ENCODE results near the gene TUBB. TPM values are rescaled to one million over a fixed set of nuclear protein-coding genes. Genes with fewer than 3 reads are reported as not detected.

TUBB gene
- total and polyA plus RNA-seq, 9 of the 15 experiments (the other 6 are each of a cell fraction or from before 2014, with no cell fraction given): 971 to 2,870 (median 1,478) TPM

GRCh38 chr6:30744054-30744805, 24.1 kb downstream of the TUBB start, which contains the start of gene IER3 (continued):
- TF ChIP-seq JUN (IDR thresholded peaks at IDR 0.05; ENCODE audit: borderline replicate concordance, low read depth, low read length) (no peak; the same call in 1 of the 2 replicates), JUN (CRISPR knock-in tag; IDR thresholded peaks at IDR 0.05; ENCODE audit: borderline replicate concordance) (no peak), ZNF282 (CRISPR knock-in tag; IDR thresholded peaks at IDR 0.05) (no peak), ARHGAP35 (IDR thresholded peaks at IDR 0.05; ENCODE audit: partially characterized antibody) (no peak), SLC30A9 (CRISPR knock-in tag; IDR thresholded peaks at IDR 0.05) (no peak), ZNF644 (tag; IDR thresholded peaks at IDR 0.05; ENCODE audit: low read depth) (no peak), EZH2 (IDR thresholded peaks at IDR 0.05; ENCODE audit: borderline replicate concordance, low read depth, low read length) (no peak), CREB3 (tag; conservative IDR thresholded peaks at IDR 0.05; ENCODE audit: low read depth) (no peak), ZNF449 (CRISPR knock-in tag; IDR thresholded peaks at IDR 0.05) (no peak), ZNF347 (CRISPR knock-in tag; IDR thresholded peaks at IDR 0.05; ENCODE audit: low read depth) (no peak), E4F1 (CRISPR knock-in tag; IDR thresholded peaks at IDR 0.05; ENCODE audit: borderline replicate concordance) (no peak), GATAD2A (IDR thresholded peaks at IDR 0.05) (peak; percentile 86; the same call in 1 of the 2 replicates), FOXO4 (CRISPR knock-in tag; IDR thresholded peaks at IDR 0.05) (no peak), ZNF668 (CRISPR knock-in tag; IDR thresholded peaks at IDR 0.05) (0 out of 2 replicates have a peak, but pooled peaks have one; percentile 11), UBTF (IDR thresholded peaks at IDR 0.05; ENCODE audit: borderline replicate concordance in 1 of 2, low read depth in 2 of 2, low read length in 2 of 2) (peak; percentile 65 to 70; a peak in 2 of 4 replicates), TRIM25 (IDR thresholded peaks at IDR 0.05; ENCODE audit: borderline replicate concordance) (no peak)

Data from K562 (cell line).